Spleen (tissue), 11 donors: ENCODE measurements around the gene DMBT1. TPM values are rescaled to one million over a fixed set of nuclear protein-coding genes. Genes with fewer than 3 reads are reported as not detected.
A peak's percentile ranks its signal among the peaks of the same experiment; 100 is the strongest.

ENCODE experiments used
- DNase-seq: peaks from one replicate; pipeline ENCODE4 v3.0.0-alpha.2; 2020
- H3K27ac ChIP-seq, 8 donors: fragments of 200-600 bp; sonication (generic) in 7 of 8; 1 replicate in 4 of 8; 2 replicates in 4 of 8; pipeline versions ENCODE4 v1.5.0 to v1.8.0; 2016 to 2021; ENCODE audit warnings: inconsistent platforms in 4 of 8, mild to moderate bottlenecking in 4 of 8, moderate library complexity in 1 of 8
- H3K27me3 ChIP-seq, 7 donors: fragments of 200-600 bp; sonication (generic) in 6 of 7; replicated peaks in 1 of 7; 1 replicate in 4 of 7; 2 replicates in 3 of 7; pipeline versions ENCODE4 v1.5.0 to v1.8.0; 2016 to 2021; ENCODE audit warnings: inconsistent platforms in 3 of 7, mild to moderate bottlenecking in 1 of 7
- H3K36me3 ChIP-seq, 6 donors: fragments of 200-600 bp; sonication (generic) in 5 of 6; 1 replicate in 4 of 6; 2 replicates in 2 of 6; pipeline versions ENCODE4 v1.5.0 to v1.8.0; 2016 to 2021; ENCODE audit warnings: inconsistent platforms in 2 of 6
- H3K4me1 ChIP-seq, 6 donors: fragments of 200-600 bp; sonication (generic) in 5 of 6; 1 replicate in 3 of 6; 2 replicates in 3 of 6; pipeline versions ENCODE4 v1.5.0 to v1.8.0; 2016 to 2021; ENCODE audit warnings: inconsistent platforms in 3 of 6
- H3K4me3 ChIP-seq, 8 donors: fragments of 200-600 bp; sonication (generic) in 7 of 8; 1 replicate in 4 of 8; 2 replicates in 4 of 8; pipeline versions ENCODE4 v1.5.0 to v1.8.0; 2016 to 2021; ENCODE audit warnings: inconsistent platforms in 4 of 8, mild to moderate bottlenecking in 4 of 8, moderate library complexity in 2 of 8
- H3K9me3 ChIP-seq, 8 donors: fragments of 200-600 bp; sonication (generic) in 7 of 8; 1 replicate in 4 of 8; 2 replicates in 4 of 8; pipeline versions ENCODE4 v1.5.0 to v1.8.0; 2016 to 2021; ENCODE audit warnings: inconsistent platforms in 4 of 8
- CTCF ChIP-seq, 11 experiments: fragments of 200-600 bp in 7 of 11; fragments of 450-650 bp in 4 of 11; sonication (generic) in 4 of 11; IDR thresholded peaks in 8 of 11; conservative IDR thresholded peaks in 3 of 11; 1 replicate in 7 of 11; 2 replicates in 4 of 11; pipeline versions ENCODE4 v1.4.0 to v1.8.0; 2016 to 2021; ENCODE audit warnings: antibody characterized with exemption in 11 of 11, inconsistent platforms in 4 of 11, mild to moderate bottlenecking in 1 of 11
- POLR2A ChIP-seq, 3 donors: fragments of 450-650 bp; IDR thresholded peaks; one replicate each; pipeline ENCODE4 v1.5.1; 2017; ENCODE audit warnings: antibody characterized with exemption in 3 of 3, mild to moderate bottlenecking in 1 of 3
- POLR2AphosphoS5 ChIP-seq, 3 donors: sonication (generic); formaldehyde crosslinking; IDR thresholded peaks; one replicate each; pipeline ENCODE4 v1.5.1; 2017; ENCODE audit warnings: antibody characterized with exemption in 3 of 3
- WGBS, 5 donors: extraction: QIAGEN DNeasy Blood & Tissue Kit in 3 of 5; methylation state at CpG; one replicate each; pipeline versions ENCODE4 v1.1.5 to v1.1.7; 2013 to 2018; 5-methylcytosine and 5-hydroxymethylcytosine counted together
- intact Hi-C: fragments of 100-400 bp; cut with DNase I; formaldehyde crosslinking; loops from one replicate; pipeline ENCODE4 v1.15.0; 2023; ENCODE audit warnings: low total_unique reads
- polyA plus RNA-seq, 3 donors: library from polyadenylated mRNA; stranded (reverse); fragments of 200-250 nt; gene quantifications; one replicate each; pipeline ENCODE4 v1.2.1, GENCODE V29; 2013
- total RNA-seq, 7 donors: library from RNA; depleted of rRNA in 3 of 7; stranded (reverse); fragments of >200 nt in 3 of 7; fragmentation: NEBNext Ultra II Directional in 4 of 7; extraction: Animal tissue kit (Norgen Biotek cat#: 25700) in 4 of 7; gene quantifications; one replicate each; pipeline versions ENCODE4 v1.1.0 to v1.2.1, GENCODE V29; 2016 to 2021
- donor health status: healthy with polysubstance abuse.
- donor health status: DM: no; HTN: no; CAD: no; lungs with moderate emphysema.
- donor health status: DM: no; HTN: no; CAD: no.
- donor health status: Bipolar disorder and iron deficiency.
- donor health status: healthy.
- donor health status: DM: no; HTN: no; CAD: no.
- donor health status: DM: yes; HTN: yes; CAD: no.

Gene DMBT1
- total and polyA plus RNA-seq, 10 donors: 0.02 to 0.29 (median 0.03) TPM; not detected in 6

GRCh38 chr10:122526892-122527291 lies 33.7 kb upstream of the DMBT1 start:
- Histone ChIP-seq H3K27me3 (peaks cover 0 to 29% (median 0%) of the 10 kb centered on the region in 7 donors), H3K4me1 (peaks cover 0 to 4% (median 0%) of the 10 kb centered on the region in 6 donors), H3K27ac (no peak overlapping the region), H3K4me3 (no peak overlapping the region), H3K36me3 (no peaks in the 10 kb centered on the region), H3K9me3 (peaks cover 0 to 7% (median 0%) of the 10 kb centered on the region in 8 donors)
- 73 to 82% (median 77%) methylated on average over 5 of the region's 5 CpGs for WGBS, 5 donors
- intact Hi-C loops: no loop called here
- DNase-seq: no peak
- no peak for TF ChIP-seq POLR2AphosphoS5 (IDR thresholded peaks at IDR 0.05)
- no peak for TF ChIP-seq CTCF (IDR thresholded peaks at IDR 0.05 in 8 of 11, conservative IDR thresholded peaks at IDR 0.05 in 3 of 11)
- no peak for TF ChIP-seq POLR2A (IDR thresholded peaks at IDR 0.05)

- WGBS, 5 donors: 17 to 31% (median 22%) methylated on average over 8 to 11 of the region's 11 CpGs
- peaks cover 0 to 4% (median 0%) of the 10 kb centered on the region in 6 donors for H3K4me1 ChIP-seq
- no peaks in the 10 kb centered on the region for H3K9me3 ChIP-seq
- DNase-seq: no peak
- no peaks in the 10 kb centered on the region for H3K36me3 ChIP-seq
- peak in 2 of 3 donors; percentile 39 to 55 for TF ChIP-seq POLR2AphosphoS5 (IDR thresholded peaks at IDR 0.05)
- TF ChIP-seq CTCF (IDR thresholded peaks at IDR 0.05 in 8 of 11, conservative IDR thresholded peaks at IDR 0.05 in 3 of 11): no peak
- peaks cover 0 to 21% (median 0%) of the 10 kb centered on the region in 7 donors for H3K27me3 ChIP-seq
- H3K27ac ChIP-seq: no peak overlapping the region
- intact Hi-C loops: no loop called here
- H3K4me3 ChIP-seq: no peak overlapping the region
Measured at GRCh38 chr10:122530177-122530576, 30.4 kb upstream of the DMBT1 start.

- intact Hi-C loops: no loop called here
- peaks cover 0 to 4% (median 0%) of the 10 kb centered on the region in 6 donors for H3K4me1 ChIP-seq
- H3K36me3 ChIP-seq: no peaks in the 10 kb centered on the region
- H3K9me3 ChIP-seq: no peaks in the 10 kb centered on the region
- WGBS, 5 donors: 90 to 95% (median 92%) methylated on average over 5 of the region's 5 CpGs
- H3K27ac ChIP-seq: no peak overlapping the region
- no peak for TF ChIP-seq POLR2A (IDR thresholded peaks at IDR 0.05)
- TF ChIP-seq CTCF (IDR thresholded peaks at IDR 0.05 in 8 of 11, conservative IDR thresholded peaks at IDR 0.05 in 3 of 11): no peak
- no peak for TF ChIP-seq POLR2AphosphoS5 (IDR thresholded peaks at IDR 0.05)
- H3K27me3 ChIP-seq: peaks cover 0 to 12% (median 0%) of the 10 kb centered on the region in 7 donors
- no peak for DNase-seq
- H3K4me3 ChIP-seq: no peak overlapping the region
Measured at GRCh38 chr10:122531261-122531660, 29.3 kb upstream of the DMBT1 start.

- TF ChIP-seq CTCF (IDR thresholded peaks at IDR 0.05 in 8 of 11, conservative IDR thresholded peaks at IDR 0.05 in 3 of 11) (no peak), POLR2A (IDR thresholded peaks at IDR 0.05) (no peak), POLR2AphosphoS5 (IDR thresholded peaks at IDR 0.05) (no peak)
- H3K9me3 ChIP-seq: no peaks in the 10 kb centered on the region
- H3K4me1 ChIP-seq: peaks cover 0 to 4% (median 0%) of the 10 kb centered on the region in 6 donors
- 32 to 78% (median 40%) methylated on average over 3 of the region's 3 CpGs for WGBS, 5 donors
- no peak for DNase-seq
- H3K27ac ChIP-seq: no peak overlapping the region
- H3K4me3 ChIP-seq: no peak overlapping the region
- intact Hi-C loops: no loop called here
- no peaks in the 10 kb centered on the region for H3K36me3 ChIP-seq
- peaks cover 0 to 8% (median 0%) of the 10 kb centered on the region in 7 donors for H3K27me3 ChIP-seq
Measured at GRCh38 chr10:122531939-122532338, 28.6 kb upstream of the DMBT1 start.
